H1 (cell line): ENCODE measurements around the gene RRAS.

ENCODE experiments used
- ATF3 ChIP-seq: IDR thresholded peaks from 2 replicates; pipeline ENCODE4 v1.6.1; 2011; ENCODE audit warnings: low read depth, mild to moderate bottlenecking, low read length; ENCODE audit not compliant: insufficient read depth
- CEBPB ChIP-seq: IDR thresholded peaks from 2 replicates; pipeline ENCODE4 v1.6.1; 2012; ENCODE audit warnings: low read depth, low read length
- CTCF ChIP-seq, 3 experiments: IDR thresholded peaks; 1 replicate in 2 of 3; 2 replicates in 1 of 3; pipeline versions ENCODE4 v1.5.1 to v1.6.1; 2011; ENCODE audit warnings: low read length in 3 of 3, mild to moderate bottlenecking in 3 of 3, inconsistent platforms in 2 of 3, low read depth in 1 of 3, moderate library complexity in 1 of 3; ENCODE audit not compliant: insufficient read depth in 1 of 3; ENCODE audit errors: control extremely low read depth in 1 of 3
- EP300 ChIP-seq, 2 experiments: IDR thresholded peaks; 1 replicate in 1 of 2; 2 replicates in 1 of 2; pipeline ENCODE4 v1.6.1; 2011 to 2012; ENCODE audit warnings: low read depth in 2 of 2, low read length in 2 of 2, mild to moderate bottlenecking in 2 of 2, borderline replicate concordance in 1 of 2, inconsistent platforms in 1 of 2, moderate library complexity in 1 of 2
- RAD21 ChIP-seq, 2 experiments: IDR thresholded peaks in 1 of 2; conservative IDR thresholded peaks in 1 of 2; 2 replicates each; pipeline ENCODE4 v1.6.1; 2011; ENCODE audit warnings: low read depth in 2 of 2, low read length in 2 of 2, improper control_type of control experiment in 1 of 2, inconsistent platforms in 1 of 2, mild to moderate bottlenecking in 1 of 2, moderate library complexity in 1 of 2
- YY1 ChIP-seq: IDR thresholded peaks from 2 replicates; pipeline ENCODE4 v1.6.1; 2011; ENCODE audit warnings: low read depth, mild to moderate bottlenecking, low read length

GRCh38 chr19:49667473-49667872 is 27.5 kb upstream of the RRAS start:
- TF ChIP-seq ATF3 = no peak
- no peak for TF ChIP-seq CTCF (IDR thresholded peaks at IDR 0.05; ENCODE audit: control extremely low read depth in 1 of 3, insufficient read depth in 1 of 3, low read depth in 1 of 3, low read length in 3 of 3)
- TF ChIP-seq YY1 = no peak
- no peak for TF ChIP-seq CEBPB
- no peak for TF ChIP-seq RAD21 (IDR thresholded peaks at IDR 0.05 in 1 of 2, conservative IDR thresholded peaks at IDR 0.05 in 1 of 2; ENCODE audit: low read depth in 2 of 2, low read length in 2 of 2)
- TF ChIP-seq EP300 (IDR thresholded peaks at IDR 0.05; ENCODE audit: borderline replicate concordance in 1 of 2, low read depth in 2 of 2, low read length in 2 of 2) = no peak
